Retinal pigment epithelial cell (primary cell): ENCODE data around the gene ARSG.

Experiments used
- DNase-seq: peaks from one replicate; pipeline ENCODE4 v3.0.0-alpha.2; 2010; ENCODE audit warnings: low read depth
- H3K4me3 ChIP-seq: 2 replicates; pipeline ENCODE4 v1.5.1; 2011; ENCODE audit warnings: mild to moderate bottlenecking, low read length, control low read depth, moderate library complexity
- TF ChIP-seq, protein P1 (sequence below): conservative IDR thresholded peaks from 2 replicates; pipeline ENCODE4 v1.5.1; 2011; ENCODE audit warnings: low read depth, low read length, control low read depth, inconsistent platforms

ARSG gene

DNA sequence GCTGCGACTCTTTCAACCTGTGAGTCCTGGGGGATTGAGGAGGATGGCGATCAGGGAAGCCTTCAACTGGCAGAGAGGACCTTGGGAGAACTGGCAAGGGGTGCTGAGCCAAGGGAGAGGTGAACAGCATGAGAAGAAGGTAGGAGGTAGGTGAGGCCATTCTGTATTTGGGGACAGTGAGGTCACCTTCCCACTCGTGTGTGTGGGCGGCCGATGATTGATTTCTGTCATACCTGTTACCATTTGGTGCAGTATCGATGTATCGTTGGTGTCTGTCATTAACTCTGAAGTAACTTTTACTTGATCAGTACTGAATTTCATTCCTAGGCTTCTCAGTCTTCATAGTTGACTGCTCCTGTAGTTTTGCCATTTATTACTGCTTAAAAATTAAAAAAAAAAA, 3.8 kb downstream of the ARSG start:
- H3K4me3 ChIP-seq: no peak overlapping the region
- TF ChIP-seq, protein P1, sequence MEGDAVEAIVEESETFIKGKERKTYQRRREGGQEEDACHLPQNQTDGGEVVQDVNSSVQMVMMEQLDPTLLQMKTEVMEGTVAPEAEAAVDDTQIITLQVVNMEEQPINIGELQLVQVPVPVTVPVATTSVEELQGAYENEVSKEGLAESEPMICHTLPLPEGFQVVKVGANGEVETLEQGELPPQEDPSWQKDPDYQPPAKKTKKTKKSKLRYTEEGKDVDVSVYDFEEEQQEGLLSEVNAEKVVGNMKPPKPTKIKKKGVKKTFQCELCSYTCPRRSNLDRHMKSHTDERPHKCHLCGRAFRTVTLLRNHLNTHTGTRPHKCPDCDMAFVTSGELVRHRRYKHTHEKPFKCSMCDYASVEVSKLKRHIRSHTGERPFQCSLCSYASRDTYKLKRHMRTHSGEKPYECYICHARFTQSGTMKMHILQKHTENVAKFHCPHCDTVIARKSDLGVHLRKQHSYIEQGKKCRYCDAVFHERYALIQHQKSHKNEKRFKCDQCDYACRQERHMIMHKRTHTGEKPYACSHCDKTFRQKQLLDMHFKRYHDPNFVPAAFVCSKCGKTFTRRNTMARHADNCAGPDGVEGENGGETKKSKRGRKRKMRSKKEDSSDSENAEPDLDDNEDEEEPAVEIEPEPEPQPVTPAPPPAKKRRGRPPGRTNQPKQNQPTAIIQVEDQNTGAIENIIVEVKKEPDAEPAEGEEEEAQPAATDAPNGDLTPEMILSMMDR: no peak
- no peak for DNase-seq

DNA sequence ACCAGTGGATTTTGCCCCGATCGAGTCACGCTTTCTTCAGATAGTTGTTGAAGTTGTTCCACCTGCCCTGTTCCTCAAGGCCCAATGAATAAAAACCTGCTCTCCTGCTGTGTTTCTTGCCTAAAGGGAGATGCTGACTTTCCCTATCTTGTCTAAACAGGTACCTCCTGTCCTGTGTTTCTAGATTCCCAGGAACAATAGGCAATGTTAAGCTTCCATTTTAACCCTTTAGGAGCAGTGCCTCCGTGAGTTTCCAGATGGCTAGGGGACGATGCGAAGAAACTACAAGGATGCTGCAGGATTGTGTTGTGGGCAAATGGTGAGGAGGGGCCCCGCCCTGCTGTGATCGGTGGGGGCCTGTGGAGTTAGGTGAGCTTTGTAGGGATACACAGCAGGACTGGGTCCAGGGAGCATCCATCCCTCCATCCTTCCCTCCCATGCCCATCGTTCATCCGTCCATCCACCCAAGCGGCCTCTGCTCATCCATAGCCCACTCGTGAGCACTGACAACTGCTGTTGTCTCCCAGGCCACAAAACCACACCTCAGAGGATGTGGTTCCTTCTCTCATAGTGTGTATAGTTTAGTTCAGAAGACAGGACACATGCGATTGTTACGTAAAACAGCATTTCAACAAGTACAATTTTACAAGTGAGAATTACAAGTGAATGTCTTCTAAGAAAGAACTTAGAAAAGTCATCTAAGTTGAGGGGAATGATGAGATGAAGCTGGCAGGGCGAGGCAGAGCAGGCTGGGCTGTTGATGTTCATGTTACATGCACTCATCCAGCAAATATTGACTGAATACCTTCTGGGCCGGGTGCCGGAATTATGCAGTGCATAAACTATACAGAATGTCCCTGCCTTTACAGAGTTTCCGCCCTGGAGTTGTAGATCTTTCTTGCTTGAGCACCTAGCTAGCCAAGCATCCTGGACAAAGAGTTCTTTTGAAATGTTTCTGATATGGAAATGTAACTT, 5.2 kb downstream of the ARSG start:
- H3K4me3 ChIP-seq: no peak overlapping the region
- TF ChIP-seq, protein P1: no peak
- no peak for DNase-seq

DNA sequence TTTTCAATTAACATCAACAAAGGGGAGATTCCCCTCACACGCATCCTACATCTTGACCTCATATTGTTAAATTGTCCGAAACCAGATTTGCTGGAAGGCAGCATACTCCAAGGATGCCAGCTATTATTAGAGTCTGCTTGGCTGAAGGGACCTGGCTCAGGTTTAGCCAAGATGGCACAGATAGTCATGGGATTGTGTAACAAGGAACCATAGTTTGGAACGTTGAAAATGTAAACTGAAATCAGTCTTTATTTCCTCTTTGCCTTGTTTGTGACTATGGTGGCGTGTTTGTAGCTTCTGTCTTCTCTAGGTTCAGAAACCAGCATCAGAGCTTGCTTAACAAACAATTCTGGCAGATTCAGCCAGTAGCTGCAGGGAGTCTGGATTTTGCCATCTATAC, 5.9 kb downstream of the ARSG start:
- H3K4me3 ChIP-seq: no peak overlapping the region
- no peak for DNase-seq
- TF ChIP-seq, protein P1: no peak

DNA sequence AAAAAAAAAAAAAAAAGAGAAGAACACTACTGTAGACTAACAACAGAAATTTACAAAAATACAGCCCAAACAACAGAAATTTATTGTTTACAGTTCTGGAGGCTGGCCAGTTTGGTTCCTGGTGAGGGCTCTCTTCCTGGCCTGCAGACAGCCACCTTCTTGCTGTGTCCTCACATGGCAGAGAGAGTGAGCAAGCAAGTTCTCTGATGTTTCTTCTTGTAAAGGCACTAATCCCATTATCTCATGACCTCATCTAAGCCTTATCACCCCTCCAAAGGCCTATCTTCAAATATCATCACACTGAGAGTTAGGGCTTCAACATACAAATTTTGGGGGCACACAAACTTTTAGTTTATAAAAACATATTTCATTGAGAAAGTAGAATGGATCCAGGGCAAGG, 7.3 kb downstream of the ARSG start:
- no peak overlapping the region for H3K4me3 ChIP-seq
- TF ChIP-seq, protein P1: no peak
- no peak for DNase-seq

DNA sequence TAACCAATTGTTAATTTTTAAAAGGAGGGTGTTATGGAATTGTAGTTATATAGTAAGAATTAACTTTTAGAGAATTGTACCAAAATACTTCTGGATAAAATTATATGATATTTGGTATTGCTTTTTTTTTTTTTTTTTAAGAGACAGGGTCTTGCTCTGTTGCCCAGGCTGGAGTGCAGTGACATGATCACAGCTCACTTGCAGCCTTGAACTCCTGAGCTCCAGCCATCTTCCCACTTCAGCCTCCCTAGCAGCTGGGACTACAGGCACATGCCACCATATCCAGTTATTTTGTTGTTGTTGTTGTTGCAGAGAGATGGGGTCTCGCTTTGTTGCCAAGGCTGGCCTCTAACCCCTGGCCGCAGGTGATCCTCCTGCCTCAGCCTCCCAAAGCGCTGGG, 8.5 kb downstream of the ARSG start:
- no peak for DNase-seq
- H3K4me3 ChIP-seq: no peak overlapping the region
- TF ChIP-seq, protein P1: no peak

DNA sequence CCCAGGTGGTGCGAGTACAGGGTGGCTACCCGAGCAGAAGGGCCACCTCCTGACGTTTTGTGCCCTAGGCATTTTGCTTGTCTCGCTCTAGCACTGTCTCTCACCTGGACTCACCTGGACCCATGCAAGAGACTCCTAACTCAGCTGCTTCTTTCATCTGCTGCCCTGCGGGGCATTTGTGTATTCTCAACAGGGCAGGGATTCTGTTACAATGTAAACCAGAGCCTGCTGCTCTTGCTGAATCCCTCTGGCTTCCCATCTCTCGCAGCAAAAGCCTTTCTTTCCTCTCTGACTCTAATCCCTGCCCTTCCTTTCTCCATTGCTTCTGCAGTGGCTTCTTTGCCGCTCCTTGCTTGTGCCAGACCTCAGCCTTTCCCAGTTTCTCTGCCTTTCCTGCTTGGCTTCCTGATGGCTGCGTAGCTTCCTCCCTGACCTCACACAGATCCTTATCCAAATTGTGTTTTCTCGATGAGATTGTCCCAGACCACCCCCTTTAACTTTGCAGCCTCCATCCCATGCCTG, 10.2 kb downstream of the ARSG start:
- H3K4me3 ChIP-seq: no peak overlapping the region
- DNase-seq: no peak
- TF ChIP-seq, protein P1: no peak
